Stimulated activated CD4-positive, alpha-beta T cell treated with anti-CD3 and anti-CD28 coated beads, Interleukin-1b, Interleukin-23, amount 100 ng/mL, for 4 hours (primary cell): ENCODE results near the gene PSTPIP2.
"Not testable (repeated sequence)": the region's sequence is repeated elsewhere in the genome, so short reads cannot be mapped to it uniquely, and the experiment has no call there.

Source experiments
- DNase-seq, 2 donors: peaks; one replicate each; pipeline ENCODE4 v3.0.0-alpha.2; 2020; ENCODE audit warnings: low read depth in 2 of 2

The PSTPIP2 gene

DNA sequence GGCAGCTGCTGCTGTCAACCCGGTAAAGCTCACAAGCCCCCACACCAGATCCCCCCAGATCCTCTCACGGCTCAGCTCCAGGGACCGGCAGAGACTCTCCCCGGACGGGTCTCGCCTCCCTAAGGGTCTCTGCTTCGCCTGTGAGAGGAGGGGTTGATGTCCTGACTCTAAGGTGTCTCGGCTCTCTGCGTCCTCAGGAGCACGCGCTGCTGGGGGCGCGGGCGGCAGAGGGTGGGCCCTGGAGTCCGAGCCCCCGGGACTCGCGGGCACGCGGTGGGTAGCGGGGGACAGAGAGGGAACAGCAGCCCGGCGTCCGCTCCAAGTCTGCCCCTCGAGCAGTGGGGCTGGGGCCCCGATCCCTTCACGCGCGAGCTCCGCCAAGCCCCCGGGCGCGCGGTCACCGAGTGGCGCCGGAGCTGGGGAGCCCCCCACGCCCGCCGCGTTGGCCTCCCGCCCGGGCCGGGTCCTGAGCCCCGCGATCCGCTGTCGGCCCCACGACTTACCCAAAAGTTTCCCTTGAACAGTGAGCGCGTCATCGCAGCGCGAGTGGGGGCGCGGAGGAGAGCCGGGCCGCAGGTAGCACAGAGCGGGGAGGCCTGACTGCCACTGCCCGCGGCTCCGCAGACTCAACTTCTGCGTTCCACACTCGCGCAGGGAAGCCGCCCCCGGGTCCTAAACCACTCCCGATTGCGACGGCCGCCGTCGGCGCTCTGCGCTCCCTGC lies at the start of gene PSTPIP2:
Gene PSTPIP2, minus strand, starts transcription at position 608 of the 723 bp plus-strand sequence. Its CDS starts 72 bp downstream, at position 536.
- peak; percentile 54 to 56 for DNase-seq

DNA sequence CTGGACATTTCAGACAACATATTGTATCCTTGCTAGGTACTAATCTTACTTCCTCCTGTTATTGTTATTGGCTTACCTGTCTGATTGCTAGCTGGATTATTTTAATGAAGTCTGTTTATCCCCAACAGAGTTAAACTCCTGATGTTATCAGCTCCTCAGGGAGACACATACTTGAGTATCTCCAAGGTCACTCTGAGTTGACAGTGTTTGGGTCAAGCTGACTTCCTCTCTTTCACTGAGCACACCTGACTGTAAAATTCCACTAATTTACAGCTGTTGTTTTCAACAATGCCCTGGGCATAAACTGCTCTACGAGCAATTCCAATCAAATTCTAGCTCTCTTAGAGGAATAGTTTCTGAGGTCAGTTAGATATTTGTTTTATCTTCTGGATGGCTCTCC lies 41.7 kb upstream of the PSTPIP2 start:
- no peak for DNase-seq

DNA sequence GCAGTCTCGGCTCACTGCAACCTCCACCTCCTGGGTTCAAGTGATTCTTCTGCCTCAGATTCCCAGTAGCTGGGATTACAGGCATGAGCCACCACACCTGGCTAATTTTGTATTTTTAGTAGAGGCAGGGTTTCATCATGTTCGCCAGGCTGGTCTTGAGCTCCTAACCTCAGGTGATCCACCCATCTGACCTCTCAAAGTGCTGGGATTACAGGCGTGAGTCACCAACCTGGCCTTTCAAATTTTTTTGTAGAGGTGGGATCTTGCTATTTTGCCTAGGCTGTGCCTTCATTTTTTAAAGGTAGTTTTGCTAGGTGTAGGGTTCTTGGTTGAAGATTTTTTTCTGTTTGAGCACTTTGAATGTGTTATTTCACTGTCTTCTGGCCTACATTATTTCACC lies 38.3 kb upstream of the PSTPIP2 start:
- no peak for DNase-seq

DNA sequence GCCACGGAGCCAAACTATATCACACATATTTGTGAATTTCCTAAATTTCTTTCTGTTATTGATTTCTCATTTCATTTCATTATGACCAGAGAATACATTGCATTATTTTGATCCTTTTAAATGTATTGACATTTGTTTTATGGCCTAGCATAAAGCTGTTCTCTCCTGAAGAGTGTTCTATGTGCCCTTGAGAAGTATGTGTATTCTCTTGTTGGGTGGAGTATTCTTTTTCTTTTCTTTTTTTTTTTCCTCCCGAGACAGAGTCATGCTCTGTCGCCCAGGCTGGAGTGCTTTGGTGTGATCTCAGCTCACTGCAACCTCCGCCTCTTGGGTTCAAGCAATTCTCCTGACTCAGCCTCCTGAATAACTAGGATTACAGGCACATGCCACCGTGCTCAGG lies 37.3 kb upstream of the PSTPIP2 start:
- DNase-seq, result no peak

DNA sequence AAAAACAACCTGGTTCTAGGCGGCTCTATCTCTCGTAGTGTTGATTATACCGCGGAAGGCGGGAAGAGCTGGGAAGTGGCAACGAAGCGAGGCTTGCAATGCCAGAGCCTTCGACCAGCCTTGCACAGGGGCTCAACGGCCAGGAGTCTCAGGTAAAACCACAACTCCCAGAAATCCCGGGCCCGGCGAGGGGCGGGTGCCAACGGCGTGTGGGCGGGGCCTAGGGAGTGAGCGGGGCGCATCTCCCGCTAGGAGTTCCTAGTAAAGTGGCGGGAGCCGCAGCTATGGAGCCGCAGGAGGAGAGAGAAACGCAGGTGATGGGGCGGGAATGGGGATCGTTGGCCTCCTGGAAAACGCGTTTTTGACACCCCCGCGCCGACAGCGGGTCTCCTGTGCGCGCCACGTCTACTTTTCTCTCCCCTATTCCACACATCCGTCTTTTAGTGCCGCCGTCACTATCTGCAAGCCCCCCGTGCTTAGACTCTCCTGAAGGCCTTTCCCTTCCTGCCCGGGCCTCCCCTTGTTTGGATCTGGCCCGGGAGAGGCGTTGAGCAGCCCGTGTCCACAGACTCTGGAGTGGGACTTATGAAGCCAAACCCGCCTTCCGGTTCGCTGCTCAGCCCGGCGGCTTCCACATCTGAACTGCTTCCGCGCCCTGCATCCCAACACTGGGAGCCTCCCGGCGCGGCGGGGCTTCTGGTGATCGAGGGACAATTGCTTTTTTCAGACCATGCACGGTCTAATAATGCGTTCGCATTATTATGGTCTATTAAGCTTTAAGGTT lies 32.3 kb upstream of the PSTPIP2 start, which contains the start of gene HAUS1:
Gene HAUS1, plus strand, starts transcription at position 258 of the 784 bp plus-strand sequence. Its CDS starts 27 bp downstream, at position 285.
- DNase-seq, result peak; percentile 75 to 84

- no peak for DNase-seq
These were observed 27.4 kb upstream of the PSTPIP2 start for GRCh38 chr18:46099463-46099862.

DNA sequence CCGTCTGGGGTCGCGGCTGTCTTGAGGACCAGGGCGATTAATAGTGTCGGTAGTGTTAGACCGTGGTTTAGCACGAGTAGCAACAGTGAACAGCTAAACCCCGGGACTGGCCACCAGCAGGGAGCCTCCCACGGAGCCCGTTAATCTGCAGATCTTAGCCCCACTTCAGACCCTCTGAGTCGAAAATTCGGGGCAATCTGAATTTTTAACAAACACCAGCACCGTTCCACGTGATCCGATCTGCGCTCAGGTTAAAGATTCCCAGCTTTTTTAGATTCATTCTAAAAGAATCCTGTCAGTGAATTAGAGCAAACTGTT lies 26.5 kb upstream of the PSTPIP2 start:
- no peak for DNase-seq

DNA sequence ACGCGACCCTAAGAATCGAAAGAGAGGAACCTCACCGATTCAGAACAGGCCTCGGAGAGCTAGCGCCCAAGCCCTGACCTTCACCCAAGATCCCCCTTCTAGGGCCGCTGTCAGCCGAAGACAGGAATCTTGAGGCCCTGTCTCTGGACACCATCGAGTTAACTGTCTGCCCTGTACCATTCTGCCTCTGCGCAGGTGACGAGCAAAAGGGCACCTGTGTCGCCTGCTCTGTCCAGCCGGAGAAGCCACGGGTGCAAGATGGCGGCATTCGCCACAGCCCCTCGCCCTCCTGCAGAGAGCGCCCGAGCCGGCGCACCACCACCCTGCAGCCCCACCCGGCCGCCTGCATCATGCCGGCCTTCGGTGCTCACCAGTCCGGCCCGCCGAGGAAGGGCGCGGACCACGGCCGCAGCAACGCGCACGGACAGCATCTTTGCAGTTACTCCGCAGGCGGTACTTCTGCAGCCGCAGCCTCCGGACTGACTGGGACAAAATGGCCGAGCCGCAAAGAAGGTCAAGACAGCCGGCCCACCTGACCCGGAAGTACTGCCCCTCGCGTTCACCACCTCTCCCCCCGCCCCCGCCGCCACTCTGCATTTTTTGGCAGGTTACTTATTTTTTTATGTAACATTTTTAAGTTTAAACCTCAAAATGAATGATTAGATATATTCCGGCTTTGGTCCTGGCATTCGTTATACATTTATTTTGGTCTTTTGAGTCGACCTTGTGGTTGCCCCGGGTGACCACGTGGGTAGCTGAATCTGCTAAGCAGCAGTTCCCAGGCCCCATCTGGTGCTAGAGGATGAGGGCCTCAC lies 25.9 kb upstream of the PSTPIP2 start, which contains the start of gene ATP5F1A:
Gene ATP5F1A, minus strand, starts transcription at position 496 of the 815 bp plus-strand sequence. Its CDS starts 65 bp downstream, at position 431.
- DNase-seq, result peak; percentile 73 to 84

DNA sequence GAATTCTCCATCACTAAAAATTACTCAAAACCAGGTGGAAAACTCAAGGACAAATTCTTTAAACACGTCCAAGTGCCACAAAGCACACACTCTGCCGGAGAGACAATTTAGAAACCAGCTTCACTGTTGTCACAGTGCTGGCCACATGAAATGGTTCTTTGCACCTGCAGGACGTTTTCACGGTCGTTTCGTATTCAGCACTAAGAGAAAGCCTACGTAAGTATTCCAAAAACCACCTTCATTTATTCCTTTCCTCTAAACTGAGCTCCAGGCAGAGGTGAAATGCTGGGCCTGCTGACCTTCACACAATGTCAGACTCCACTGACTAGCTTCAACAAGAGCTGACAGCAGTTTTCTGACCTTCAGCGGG lies 25.4 kb upstream of the PSTPIP2 start:
- no peak for DNase-seq

GRCh38 chr18:46096651-46097300 lies 24.7 kb upstream of the PSTPIP2 start:
- DNase-seq, result no peak

DNA sequence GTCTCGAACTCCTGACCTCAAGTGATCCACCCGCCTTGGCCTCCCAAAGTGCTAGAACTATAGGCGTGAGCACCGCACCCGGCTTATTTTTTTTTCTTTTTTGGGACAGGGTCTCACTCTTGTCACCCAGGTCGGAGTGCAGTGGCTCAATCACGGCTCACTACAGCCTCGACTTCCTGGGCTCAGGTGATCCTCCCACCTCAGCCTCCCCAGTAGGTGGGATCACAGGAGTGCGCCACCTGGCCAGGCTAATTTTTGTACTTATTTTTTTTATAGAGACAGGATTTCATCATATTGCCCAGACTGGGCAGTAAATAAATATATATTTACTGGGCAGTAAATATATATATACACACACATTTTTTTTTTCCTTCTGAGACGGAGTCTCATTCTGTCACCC lies 23.5 kb upstream of the PSTPIP2 start:
- DNase-seq, result no peak

DNA sequence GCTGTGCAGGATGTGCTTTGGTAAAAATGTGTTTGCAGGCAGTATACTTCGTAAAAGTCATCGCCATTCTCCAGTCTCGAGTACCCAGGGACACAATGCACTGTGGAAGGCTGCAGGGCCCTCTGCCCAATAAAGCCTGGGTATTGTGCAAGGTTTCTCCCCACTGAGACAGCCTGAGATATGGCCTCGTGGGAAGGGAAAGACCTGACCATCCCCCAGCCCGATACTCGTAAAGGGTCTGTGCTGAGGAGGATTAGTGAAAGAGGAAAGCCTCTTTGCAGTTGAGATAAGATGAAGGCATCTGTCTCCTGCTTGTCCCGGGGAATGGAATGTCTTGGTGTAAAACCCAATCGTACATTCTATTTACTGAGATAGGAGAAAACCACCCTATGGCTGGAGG lies 16.4 kb upstream of the PSTPIP2 start:
- DNase-seq, result not testable (repeated sequence)

- DNase-seq, result no peak
These were observed 12.4 kb upstream of the PSTPIP2 start for GRCh38 chr18:46084431-46084830.

DNA sequence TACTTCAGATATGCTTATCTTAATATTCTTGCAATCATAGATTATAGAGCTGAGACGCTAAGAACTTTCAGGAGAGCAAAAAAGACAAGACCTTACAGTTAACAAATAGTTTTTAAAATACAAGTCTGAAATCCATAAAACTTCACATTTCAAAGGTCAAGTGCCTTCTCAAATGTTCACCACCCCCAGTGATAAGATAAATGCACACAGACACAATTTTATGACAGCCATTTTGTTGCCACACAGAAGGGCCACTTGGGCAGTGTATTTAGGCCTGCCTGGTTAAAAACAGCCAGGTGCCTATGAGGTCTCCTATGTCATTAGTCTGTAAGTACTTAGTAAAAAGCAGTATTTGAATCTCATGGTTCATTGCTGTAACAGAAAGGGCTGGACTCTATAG lies 8.1 kb upstream of the PSTPIP2 start:
- DNase-seq, result no peak

GRCh38 chr18:46079336-46079735 lies 7.3 kb upstream of the PSTPIP2 start:
- no peak for DNase-seq

DNA sequence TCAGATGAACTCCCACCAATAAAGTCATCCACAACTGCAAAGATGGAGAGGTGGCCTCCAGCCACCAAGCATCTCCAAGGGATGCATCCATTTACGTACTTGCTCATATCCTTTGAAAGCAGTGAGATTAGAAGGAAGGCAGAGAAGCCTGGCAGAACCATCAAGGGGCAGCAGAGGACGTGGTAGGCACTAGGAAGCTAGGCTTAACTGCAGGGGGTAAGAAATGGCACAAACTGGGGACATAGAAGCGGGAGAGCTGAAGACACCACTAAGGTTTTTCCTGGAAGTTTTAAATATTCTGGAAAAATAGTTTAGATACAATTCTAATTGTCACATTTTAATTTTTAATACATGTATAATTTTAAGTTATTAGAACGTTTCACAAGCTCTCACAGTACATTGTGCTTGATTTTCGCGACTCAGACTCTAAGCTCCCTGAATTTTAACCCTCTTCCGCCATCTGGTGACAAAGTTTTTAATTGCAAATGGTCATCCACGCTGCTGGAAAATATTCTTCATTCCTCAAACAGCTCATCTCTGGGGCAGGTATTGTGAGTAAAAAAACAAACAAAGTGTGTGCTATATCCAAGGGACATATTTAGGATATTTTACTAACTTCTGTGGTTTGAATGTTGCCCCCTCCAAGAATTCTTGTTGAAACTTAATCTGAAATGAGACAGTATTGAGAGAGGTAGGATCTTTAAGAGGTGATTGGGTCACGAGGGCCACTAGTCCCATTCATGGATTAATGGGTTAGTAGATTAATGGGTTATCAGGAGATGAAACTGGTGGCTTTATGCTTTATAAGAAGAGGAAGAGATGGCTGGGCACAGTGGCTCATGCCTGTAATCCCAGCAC lies 1.6 kb upstream of the PSTPIP2 start:
- DNase-seq, result peak in 1 of 2 donors; percentile 72

- DNase-seq, result no peak
These were observed 899 bp upstream of the PSTPIP2 start for GRCh38 chr18:46072959-46073358.

DNA sequence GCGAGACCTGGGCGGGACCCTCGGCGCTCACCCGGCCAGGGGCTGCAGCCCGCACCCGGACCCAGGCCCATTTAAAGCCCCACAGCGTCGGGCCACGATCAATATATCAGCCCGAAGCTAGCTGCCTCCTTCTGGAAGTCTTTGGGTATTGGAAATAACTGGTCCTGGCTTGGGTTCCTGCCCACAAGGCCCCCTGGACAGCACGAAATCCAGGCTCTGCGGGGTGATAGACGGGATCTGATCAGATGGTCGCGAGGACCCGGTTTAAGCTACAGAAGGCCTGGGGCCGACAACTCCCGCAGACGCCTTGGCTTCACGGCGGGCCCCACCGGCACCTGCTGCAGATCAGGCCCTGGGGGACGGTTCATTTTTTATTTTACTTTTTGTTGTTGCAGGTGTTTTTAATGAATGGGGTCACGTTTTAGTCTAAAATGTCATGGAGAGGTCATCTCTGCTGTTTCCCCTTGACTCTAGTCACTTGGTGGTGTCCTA lies 362 bp upstream of the PSTPIP2 start:
- DNase-seq, result no peak

- peak in 1 of 2 donors; percentile 8 for DNase-seq
These were observed 1.0 kb downstream of the PSTPIP2 start for GRCh38 chr18:46070815-46071652.

GRCh38 chr18:46070232-46070631 lies 1.8 kb downstream of the PSTPIP2 start:
- no peak for DNase-seq
